Body of pancreas (tissue), 4 donors: ENCODE results near the gene DERA. TPM values are rescaled to one million over a fixed set of nuclear protein-coding genes. Genes with fewer than 3 reads are reported as not detected.
A peak's percentile ranks its signal among the peaks of the same experiment; 100 is the strongest.

Source experiments
- ATAC-seq: fragments of 150-250 bp; one replicate; pipeline ENCODE4 v1.9.1; 2016
- DNase-seq, 4 donors: peaks; one replicate each; pipeline ENCODE4 v3.0.0-alpha.2; 2019
- H3K27ac ChIP-seq, 4 donors: fragments of 200-600 bp; sonication (generic); 1 replicate in 3 of 4; 2 replicates in 1 of 4; pipeline versions ENCODE4 v1.5.1 to v1.6.1; 2016 to 2019; ENCODE audit warnings: mild to moderate bottlenecking in 1 of 4, mixed read lengths in 1 of 4, moderate library complexity in 1 of 4
- H3K27me3 ChIP-seq, 2 donors: fragments of 200-600 bp; sonication (generic); one replicate each; pipeline ENCODE4 v1.6.0; 2016; ENCODE audit warnings: mild to moderate bottlenecking in 1 of 2
- H3K36me3 ChIP-seq, 2 donors: fragments of 200-600 bp; sonication (generic); replicated peaks in 1 of 2; 2 replicates each; pipeline ENCODE4 v1.5.1; 2016; ENCODE audit warnings: low read depth in 2 of 2; ENCODE audit not compliant: insufficient read depth in 1 of 2
- H3K4me1 ChIP-seq: fragments of 200-600 bp; sonication (generic); one replicate; pipeline ENCODE4 v1.6.0; 2016
- H3K4me3 ChIP-seq, 2 donors: fragments of 200-600 bp; sonication (generic); 1 replicate in 1 of 2; 2 replicates in 1 of 2; pipeline ENCODE4 v1.5.1; 2016 to 2019
- H3K9me3 ChIP-seq, 3 donors: fragments of 200-600 bp; sonication (generic); 1 replicate in 2 of 3; 2 replicates in 1 of 3; pipeline ENCODE4 v1.5.1; 2016
- POLR2A ChIP-seq, 3 donors: fragments of 450-650 bp; IDR thresholded peaks; one replicate each; pipeline ENCODE4 v1.6.1; 2016; ENCODE audit warnings: antibody characterized with exemption in 3 of 3, mild to moderate bottlenecking in 2 of 3
- WGBS, 2 donors: methylation state at CpG; one replicate each; pipeline ENCODE4 v1.1.5; 2017; 5-methylcytosine and 5-hydroxymethylcytosine counted together
- intact Hi-C: fragments of 100-400 bp; cut with DNase I; formaldehyde crosslinking; loops from one replicate; pipeline ENCODE4 v1.15.1; 2023
- total RNA-seq, 2 donors: library from RNA; depleted of rRNA; stranded (reverse); fragments of >200 nt; gene quantifications; one replicate each; pipeline ENCODE4 v1.1.0, GENCODE V29; 2016
- TF ChIP-seq, protein P1 (sequence below), 7 experiments: fragments of 450-650 bp in 4 of 7; fragments of 200-600 bp in 3 of 7; sonication (generic) in 3 of 7; IDR thresholded peaks; one replicate each; pipeline ENCODE4 v1.5.1; 2016 to 2019; ENCODE audit warnings: antibody characterized with exemption in 7 of 7

Gene DERA
- total RNA-seq, 2 donors from 2014 or later, result 4.9 to 19.7 TPM

- 68 to 72% methylated on average over 5 of the region's 5 CpGs for WGBS, 2 donors
- TF ChIP-seq, protein P1, sequence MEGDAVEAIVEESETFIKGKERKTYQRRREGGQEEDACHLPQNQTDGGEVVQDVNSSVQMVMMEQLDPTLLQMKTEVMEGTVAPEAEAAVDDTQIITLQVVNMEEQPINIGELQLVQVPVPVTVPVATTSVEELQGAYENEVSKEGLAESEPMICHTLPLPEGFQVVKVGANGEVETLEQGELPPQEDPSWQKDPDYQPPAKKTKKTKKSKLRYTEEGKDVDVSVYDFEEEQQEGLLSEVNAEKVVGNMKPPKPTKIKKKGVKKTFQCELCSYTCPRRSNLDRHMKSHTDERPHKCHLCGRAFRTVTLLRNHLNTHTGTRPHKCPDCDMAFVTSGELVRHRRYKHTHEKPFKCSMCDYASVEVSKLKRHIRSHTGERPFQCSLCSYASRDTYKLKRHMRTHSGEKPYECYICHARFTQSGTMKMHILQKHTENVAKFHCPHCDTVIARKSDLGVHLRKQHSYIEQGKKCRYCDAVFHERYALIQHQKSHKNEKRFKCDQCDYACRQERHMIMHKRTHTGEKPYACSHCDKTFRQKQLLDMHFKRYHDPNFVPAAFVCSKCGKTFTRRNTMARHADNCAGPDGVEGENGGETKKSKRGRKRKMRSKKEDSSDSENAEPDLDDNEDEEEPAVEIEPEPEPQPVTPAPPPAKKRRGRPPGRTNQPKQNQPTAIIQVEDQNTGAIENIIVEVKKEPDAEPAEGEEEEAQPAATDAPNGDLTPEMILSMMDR (IDR thresholded peaks at IDR 0.05), result no peak
- no peak for TF ChIP-seq POLR2A (IDR thresholded peaks at IDR 0.05)
- intact Hi-C loops, result no loop called here
Measured at GRCh38 chr12:15982071-15982470, 70.9 kb downstream of the DERA start.

DNA sequence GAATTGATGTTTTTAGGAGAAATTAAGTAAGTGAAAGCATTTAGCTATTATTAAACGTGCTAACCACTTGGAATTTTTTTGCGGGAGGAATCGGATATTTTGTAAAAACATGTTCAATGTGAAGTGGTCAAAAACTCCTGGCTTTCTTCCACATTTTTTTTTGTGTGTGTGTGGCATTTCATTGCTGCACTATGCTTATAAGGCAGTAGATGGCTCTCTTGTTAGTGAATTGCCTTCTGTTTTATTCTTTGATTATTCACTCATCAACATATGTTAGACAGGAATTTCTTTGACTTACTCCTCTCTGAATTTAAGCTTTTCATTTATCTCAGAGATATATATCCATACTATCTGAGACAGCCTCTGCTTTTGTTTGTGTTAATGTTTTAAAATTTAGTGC is 71.3 kb downstream of the DERA start:
- TF ChIP-seq POLR2A (IDR thresholded peaks at IDR 0.05), result no peak
- TF ChIP-seq, protein P1 (IDR thresholded peaks at IDR 0.05), result peak in 6 of 7 experiments; percentile 26 to 72 (median 64)
- intact Hi-C loops, result no loop called here
- Histone ChIP-seq H3K9me3 (no peaks in the 10 kb centered on the region), H3K4me1 (peaks cover 52% of the 10 kb centered on the region), H3K27ac (no peak overlapping the region), H3K36me3 (no peaks in the 10 kb centered on the region), H3K27me3 (no peaks in the 10 kb centered on the region), H3K4me3 (no peak overlapping the region)
- ATAC-seq, result no peak
- DNase-seq, result no peak
- WGBS, 2 donors, result 31 to 32% methylated on average over 3 of the region's 3 CpGs

More at GRCh38 chr12:15982071-15982470, 70.9 kb downstream of the DERA start:
- no peak for ATAC-seq
- no peak overlapping the region for H3K4me3 ChIP-seq
- H3K9me3 ChIP-seq, result no peaks in the 10 kb centered on the region
- H3K4me1 ChIP-seq, result peaks cover 50% of the 10 kb centered on the region
- no peaks in the 10 kb centered on the region for H3K36me3 ChIP-seq
- H3K27ac ChIP-seq, result no peak overlapping the region
- no peak for DNase-seq
- H3K27me3 ChIP-seq, result no peaks in the 10 kb centered on the region

DNA sequence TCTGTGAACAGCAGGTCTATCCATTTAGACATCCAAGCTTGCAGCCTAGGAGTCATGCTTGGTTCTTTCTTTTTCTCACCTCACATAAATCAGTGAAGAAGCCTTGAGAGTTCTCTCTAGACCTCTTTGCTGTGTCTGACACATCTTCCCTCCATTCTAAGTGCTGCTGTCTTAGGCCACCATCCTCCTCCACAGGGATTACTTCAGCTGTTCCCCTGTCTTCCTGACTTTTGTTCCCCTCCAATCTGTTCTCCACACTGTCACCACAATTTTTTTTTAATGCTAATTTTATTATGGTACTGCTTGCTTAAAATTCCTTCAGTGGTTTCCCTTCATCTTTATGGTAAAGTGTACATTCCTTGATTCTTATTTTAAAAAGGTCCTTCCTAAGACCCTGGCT is 71.8 kb downstream of the DERA start:
- DNase-seq, result no peak
- peaks cover 54% of the 10 kb centered on the region for H3K4me1 ChIP-seq
- no peaks in the 10 kb centered on the region for H3K9me3 ChIP-seq
- no peak for TF ChIP-seq POLR2A (IDR thresholded peaks at IDR 0.05)
- TF ChIP-seq, protein P1 (IDR thresholded peaks at IDR 0.05), result no peak
- intact Hi-C loops, result no loop called here
- no peaks in the 10 kb centered on the region for H3K36me3 ChIP-seq
- no peaks in the 10 kb centered on the region for H3K27me3 ChIP-seq
- no peak overlapping the region for H3K4me3 ChIP-seq
- no peak for ATAC-seq
- H3K27ac ChIP-seq, result no peak overlapping the region

- H3K27ac ChIP-seq, result peak overlapping the region in 3 of 4 donors; percentile 22 to 47 (median 40)
- peak in 3 of 4 donors; percentile 20 to 42 (median 32) for DNase-seq
- no peak overlapping the region for H3K4me3 ChIP-seq
- H3K4me1 ChIP-seq, result peaks cover 45% of the 10 kb centered on the region
- no peak for TF ChIP-seq POLR2A (IDR thresholded peaks at IDR 0.05)
- TF ChIP-seq, protein P1 (IDR thresholded peaks at IDR 0.05), result no peak
- ATAC-seq, result peak; percentile 54
- intact Hi-C loops, result no loop called here
- H3K9me3 ChIP-seq, result no peaks in the 10 kb centered on the region
- 31 to 40% methylated on average over 6 of the region's 6 CpGs for WGBS, 2 donors
- H3K36me3 ChIP-seq, result no peaks in the 10 kb centered on the region
- no peaks in the 10 kb centered on the region for H3K27me3 ChIP-seq
Measured at GRCh38 chr12:15984097-15984800, 73.1 kb downstream of the DERA start.

- TF ChIP-seq, protein P1 (IDR thresholded peaks at IDR 0.05), result no peak
- TF ChIP-seq POLR2A (IDR thresholded peaks at IDR 0.05), result no peak
- WGBS, 2 donors, result 46 to 54% methylated on average over 2 of the region's 2 CpGs
Measured at GRCh38 chr12:15984963-15985362, 73.8 kb downstream of the DERA start.

More at GRCh38 chr12:15984963-15985362, 73.8 kb downstream of the DERA start:
- ATAC-seq (no peak), DNase-seq (no peak)
- H3K27me3 ChIP-seq, result no peaks in the 10 kb centered on the region
- no peak overlapping the region for H3K27ac ChIP-seq
- no peaks in the 10 kb centered on the region for H3K36me3 ChIP-seq
- no peaks in the 10 kb centered on the region for H3K9me3 ChIP-seq
- no peak overlapping the region for H3K4me3 ChIP-seq
- H3K4me1 ChIP-seq, result peaks cover 37% of the 10 kb centered on the region
- intact Hi-C loops, result no loop called here
